ENCODE measurements around the gene TGIF1.
"Not testable (repeated sequence)": the region's sequence is repeated elsewhere in the genome, so short reads cannot be mapped to it uniquely, and the experiment has no call there.

The TGIF1 gene

DNA sequence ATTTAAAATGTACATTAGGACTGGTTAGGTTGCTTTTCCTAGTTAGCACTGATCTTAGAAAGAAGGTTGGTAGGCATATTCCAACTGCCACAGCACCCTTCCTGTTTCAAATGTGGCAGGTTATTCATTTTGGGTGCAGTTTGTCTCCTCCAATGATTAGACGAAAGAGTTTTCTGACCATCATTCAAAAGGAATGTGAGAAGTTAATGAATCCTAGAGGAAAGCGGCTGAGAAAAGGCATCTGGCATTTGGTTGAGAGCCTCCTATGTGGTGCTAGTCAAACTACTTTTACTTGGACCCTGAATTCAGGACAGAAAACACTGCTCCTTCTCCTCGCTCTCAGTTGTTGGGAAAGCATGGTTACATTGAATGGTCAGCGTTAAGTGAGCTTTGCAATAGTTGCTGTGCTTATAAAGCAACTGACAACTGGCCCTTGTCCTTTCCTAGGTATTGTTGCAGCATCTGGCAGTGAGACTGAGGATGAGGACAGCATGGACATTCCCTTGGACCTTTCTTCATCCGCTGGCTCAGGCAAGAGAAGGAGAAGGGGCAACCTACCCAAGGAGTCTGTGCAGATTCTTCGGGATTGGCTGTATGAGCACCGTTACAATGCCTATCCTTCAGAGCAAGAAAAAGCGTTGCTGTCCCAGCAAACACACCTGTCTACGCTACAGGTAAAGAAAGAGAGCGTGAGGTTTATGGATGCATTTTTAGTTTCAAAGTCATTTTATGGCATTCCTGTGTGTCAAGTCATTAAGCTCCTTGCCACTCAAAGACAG, 6.1 kb downstream of the TGIF1 start:
- no peak for DNase-seq (ENCODE audit: low read depth in 2 of 2)

DNA sequence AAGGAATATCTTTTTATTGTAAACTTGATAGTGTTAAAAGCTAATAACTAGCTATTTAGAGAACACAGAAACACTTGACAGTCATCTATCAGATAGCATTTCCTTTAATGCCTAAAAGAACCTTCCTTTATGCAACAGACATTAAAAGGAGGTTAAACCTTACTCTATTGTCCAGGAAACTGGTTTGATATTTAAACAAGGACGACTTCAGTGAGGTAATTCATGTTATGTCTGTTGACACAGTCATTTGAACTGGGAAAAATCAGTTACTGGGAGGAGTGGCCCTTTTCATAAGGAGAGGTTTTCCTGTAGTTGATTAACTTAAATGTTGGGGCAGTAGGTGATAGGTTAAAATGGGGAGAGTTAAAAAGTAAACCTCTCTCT, 6.7 kb downstream of the TGIF1 start:
- no peak for DNase-seq (ENCODE audit: low read depth in 2 of 2)

DNA sequence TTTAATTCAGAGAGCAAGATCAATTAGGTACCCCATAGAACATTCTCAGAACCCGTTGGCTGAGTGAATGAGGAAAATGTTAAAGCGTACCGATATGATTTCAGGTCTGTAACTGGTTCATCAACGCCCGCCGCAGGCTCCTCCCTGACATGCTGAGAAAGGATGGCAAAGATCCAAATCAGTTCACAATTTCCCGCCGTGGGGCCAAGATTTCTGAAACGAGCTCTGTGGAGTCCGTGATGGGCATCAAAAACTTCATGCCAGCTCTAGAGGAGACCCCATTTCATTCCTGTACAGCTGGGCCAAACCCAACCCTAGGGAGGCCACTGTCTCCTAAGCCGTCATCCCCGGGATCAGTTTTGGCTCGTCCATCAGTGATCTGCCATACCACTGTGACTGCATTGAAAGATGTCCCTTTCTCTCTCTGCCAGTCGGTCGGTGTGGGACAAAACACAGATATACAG, 7.3 kb downstream of the TGIF1 start:
- DNase-seq (ENCODE audit: low read depth in 2 of 2) = no peak

DNA sequence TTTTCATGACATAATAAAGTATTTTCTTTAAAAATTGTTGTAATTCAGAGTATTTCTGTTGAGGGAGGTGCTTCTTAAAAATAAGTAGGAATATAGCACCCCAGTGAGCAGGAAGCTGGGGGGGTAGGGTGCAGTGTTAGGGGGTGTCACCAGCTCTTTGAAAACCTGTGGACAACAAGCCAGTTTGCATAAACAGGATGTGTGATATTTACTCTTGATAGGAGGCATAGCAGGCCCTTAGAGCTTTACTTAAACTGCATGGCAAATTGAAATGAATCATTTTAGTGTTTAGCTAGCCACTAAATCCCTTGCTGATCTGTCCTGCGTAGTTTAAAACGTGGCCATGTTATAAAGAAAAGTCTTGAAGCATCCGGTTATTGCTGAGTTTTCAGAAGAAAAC, 8.4 kb downstream of the TGIF1 start:
- DNase-seq (ENCODE audit: low read depth in 2 of 2) = no peak

GRCh38 chr18:3458952-3459853, 9.2 kb downstream of the TGIF1 start:
- no peak for DNase-seq (ENCODE audit: low read depth in 2 of 2)

GRCh38 chr18:3460823-3461398, 10.9 kb downstream of the TGIF1 start:
- DNase-seq (ENCODE audit: low read depth in 2 of 2) = no peak

GRCh38 chr18:3461704-3462103, 11.7 kb downstream of the TGIF1 start:
- no peak for DNase-seq (ENCODE audit: low read depth in 2 of 2)

GRCh38 chr18:3463051-3463450, 13.1 kb downstream of the TGIF1 start:
- DNase-seq (ENCODE audit: low read depth in 2 of 2) = no peak

DNA sequence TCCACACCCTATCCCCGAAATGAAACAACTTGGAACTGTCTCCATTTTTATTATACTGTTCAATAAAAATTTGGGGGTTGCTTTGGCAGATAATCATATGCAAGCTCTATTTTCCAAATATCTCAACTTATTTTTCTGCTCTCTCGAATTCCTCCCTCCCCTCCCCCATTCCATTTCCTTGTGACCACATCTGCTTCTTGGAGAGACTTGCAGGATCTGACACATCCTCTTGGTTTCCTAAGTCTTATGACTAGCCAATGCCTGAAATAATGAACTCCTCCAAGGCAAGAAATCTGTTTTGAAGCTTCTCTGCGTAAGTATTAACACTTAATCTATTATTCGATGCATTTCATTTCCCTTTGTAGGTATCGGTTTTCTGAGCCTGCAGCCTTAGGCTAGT, 16.1 kb downstream of the TGIF1 start:
- DNase-seq (ENCODE audit: low read depth in 2 of 2) = no peak

GRCh38 chr18:3466872-3467271, 16.9 kb downstream of the TGIF1 start:
- no peak for DNase-seq (ENCODE audit: low read depth in 2 of 2)

GRCh38 chr18:3468066-3468705, 18.2 kb downstream of the TGIF1 start:
- no peak for DNase-seq (ENCODE audit: low read depth in 2 of 2)

- no peak for DNase-seq (ENCODE audit: low read depth in 2 of 2)
These were observed 18.9 kb downstream of the TGIF1 start for GRCh38 chr18:3468833-3469232.

GRCh38 chr18:3471141-3471648, 21.2 kb downstream of the TGIF1 start:
- no peak for DNase-seq (ENCODE audit: low read depth in 2 of 2)

DNA sequence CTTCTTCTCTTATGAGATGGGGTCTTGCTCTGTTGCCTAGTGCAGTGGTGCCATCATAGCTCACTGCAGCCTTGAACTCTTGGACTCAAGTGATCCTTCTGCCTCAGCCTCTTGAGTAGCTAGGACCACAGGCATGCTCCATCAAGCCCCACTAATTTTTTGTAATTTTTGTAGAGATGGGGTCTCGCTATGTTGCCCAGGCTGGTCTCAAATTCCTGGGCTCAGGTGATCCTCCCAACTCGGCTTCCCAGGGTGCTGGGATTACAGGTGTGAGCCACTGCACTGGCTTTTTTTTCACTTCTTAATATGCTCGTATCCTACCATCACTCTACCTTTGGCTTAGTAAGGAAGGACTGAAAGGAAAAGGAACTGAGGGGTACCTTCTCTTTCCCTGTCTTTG, 22.1 kb downstream of the TGIF1 start:
- not testable (repeated sequence) for DNase-seq (ENCODE audit: low read depth in 2 of 2)

- DNase-seq (ENCODE audit: low read depth in 2 of 2) = no peak
These were observed 22.9 kb downstream of the TGIF1 start for GRCh38 chr18:3472681-3473544.

DNA sequence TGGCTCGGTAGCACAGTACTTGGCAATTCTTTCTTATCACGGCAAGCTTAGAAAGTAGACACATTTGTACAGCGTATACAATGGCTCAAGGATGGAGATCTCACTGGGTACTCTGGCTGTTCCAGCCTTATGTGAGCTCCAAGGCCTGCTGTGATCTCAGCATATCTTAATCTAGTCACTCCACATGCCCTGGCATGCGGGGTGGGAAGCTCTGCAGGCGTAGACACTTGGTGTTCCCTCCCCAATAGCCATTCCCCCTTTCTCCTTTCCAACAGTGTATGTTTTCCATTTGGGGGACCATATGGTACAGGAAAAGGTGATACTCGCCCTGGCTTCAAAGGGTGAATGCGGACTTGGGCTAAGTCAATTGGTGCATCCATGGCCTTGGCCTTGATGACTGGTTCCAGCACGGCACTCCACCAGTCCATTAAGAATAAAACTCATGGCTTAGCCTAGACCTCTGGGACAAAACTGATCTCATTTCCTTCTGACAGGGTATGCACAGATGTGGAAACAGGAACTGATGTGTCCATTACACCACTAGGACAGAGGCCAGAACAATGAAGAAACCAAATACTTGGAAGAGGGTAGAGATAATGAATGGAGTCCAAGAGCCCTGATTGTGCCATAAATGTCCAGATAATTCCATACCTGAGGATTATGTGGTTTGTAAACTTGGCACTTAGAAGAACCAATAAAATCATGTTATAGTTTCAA, 28.4 kb downstream of the TGIF1 start:
- no peak for DNase-seq (ENCODE audit: low read depth in 2 of 2)

DNA sequence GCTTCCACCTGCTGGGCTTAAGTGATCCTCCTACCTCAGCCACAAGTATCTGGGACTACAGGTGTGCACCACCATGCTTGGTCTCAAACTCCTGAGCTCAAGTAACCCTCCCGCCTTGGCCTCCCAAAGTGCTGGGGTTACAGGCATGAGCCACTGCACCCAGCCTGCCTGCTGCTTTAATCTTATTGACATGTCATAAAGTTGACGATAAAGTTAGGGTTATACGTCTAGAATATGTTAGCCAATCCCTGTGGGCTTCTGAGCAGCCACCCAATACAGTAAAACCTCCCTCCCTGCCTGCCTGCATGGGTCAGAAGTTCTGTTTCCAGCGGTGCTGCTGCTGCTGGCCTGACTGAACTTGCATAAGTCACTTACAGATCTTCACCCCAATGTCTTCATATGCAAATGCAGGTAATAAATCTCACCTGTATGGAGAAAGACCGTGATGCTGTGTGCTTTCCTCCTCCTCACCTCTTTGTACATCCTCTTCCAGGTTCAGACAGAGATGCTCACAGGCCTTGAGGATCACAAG, 30.1 kb downstream of the TGIF1 start:
- DNase-seq (ENCODE audit: low read depth in 2 of 2) = no peak

DNA sequence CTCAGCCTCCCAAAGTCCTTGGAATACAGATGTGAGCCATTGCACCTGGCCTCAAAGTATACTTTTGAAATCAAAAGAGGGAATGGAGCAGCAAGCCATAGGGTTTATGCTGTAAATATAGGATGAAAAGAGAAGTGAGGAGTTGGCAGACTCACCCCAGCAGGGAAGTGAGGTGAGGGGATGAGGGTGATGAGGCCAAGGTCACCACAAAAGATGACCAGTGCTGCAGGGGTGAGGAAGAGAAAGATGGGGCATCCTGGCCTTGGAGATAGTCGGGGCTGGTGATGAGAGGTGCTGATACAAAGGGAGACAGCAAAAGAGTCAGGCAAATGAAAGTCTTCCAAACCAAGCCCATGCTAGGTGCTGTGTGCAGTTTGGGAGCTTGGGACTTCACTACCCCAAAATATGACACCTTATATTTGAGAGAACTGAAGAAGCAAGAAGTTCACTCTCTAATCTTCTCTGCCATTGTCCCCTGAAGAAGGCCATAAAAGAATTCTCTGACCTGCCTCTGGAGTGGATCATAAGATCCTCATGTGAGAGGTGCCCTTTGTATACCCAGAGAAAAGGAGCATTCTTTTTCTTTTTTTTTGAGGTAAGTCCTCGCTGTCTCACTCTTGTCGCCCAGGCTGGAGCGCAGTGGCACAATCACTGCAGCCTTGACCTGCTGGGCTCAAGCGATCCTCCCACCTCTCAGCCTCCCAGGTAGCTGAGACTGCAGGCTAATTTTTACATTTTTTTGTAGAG, 31.0 kb downstream of the TGIF1 start:
- no peak for DNase-seq (ENCODE audit: low read depth in 2 of 2)

GRCh38 chr18:3481696-3482210, 31.8 kb downstream of the TGIF1 start:
- no peak for DNase-seq (ENCODE audit: low read depth in 2 of 2)

Data from stimulated activated CD8-positive, alpha-beta memory T cell treated with anti-CD3 and anti-CD28 coated beads, Interleukin-15, amount 100 ng/mL, for 4 hours (primary cell).